NCI-H524 (cell line): ENCODE data around the gene ZNF563.

Source experiments
- DNase-seq, 2 experiments: peaks; one replicate each; lab custom pipeline; 2025; lab: John Stamatoyannopoulos, UW

ZNF563 gene

DNA sequence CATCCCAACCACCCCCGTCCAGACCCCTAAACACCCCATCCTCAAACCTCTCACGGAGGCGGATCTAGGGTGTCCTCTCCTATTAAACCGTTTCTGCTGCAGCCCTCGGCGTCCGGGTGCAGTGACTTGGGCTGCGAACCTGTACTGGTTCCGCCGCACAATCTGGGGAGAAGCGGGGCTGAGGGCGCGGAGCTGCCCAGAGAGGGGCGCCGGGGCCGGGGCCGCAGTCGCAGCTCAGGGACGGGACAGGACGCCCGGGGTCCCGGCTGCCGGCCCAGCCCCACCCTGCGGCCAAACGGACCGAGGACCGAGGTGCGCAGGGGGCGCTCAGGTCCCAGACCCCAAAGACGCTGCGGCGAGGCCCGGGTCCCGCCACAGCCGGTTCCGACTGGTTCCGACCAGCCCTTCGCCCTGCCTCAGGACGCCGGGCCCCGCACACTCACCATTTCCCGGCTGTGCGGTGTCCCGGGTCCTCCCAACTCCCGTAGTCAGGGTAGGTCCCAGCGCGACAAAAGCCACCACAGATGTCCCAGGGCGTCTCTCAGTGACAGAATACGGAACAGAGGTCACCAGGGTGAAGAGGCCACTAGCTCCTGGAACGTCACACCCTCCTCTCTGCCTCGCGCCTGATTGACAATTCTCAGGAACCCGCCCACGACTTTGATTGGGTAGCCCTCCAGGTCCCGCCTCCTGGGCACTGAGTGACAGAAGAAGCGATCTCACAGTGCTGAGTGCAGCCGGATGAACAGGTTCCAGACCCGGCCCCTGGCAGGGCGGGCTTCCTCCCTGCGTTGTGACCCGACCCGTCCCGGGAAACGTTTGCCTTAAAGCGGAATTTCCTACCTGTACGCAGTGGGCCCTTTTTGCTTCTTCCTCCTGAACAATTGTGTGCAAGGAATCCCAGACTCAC lies 38.9 kb downstream of the ZNF563 start, which contains the start of gene ZNF44:
Gene ZNF44 (minus strand): TSS at position 635 of the 910 bp plus-strand sequence. CDS start 189 bp downstream, at position 446.
- peak; percentile 95 to 98 for DNase-seq

- DNase-seq: peak in 1 of 2 experiments; percentile 47
These were observed 39.6 kb downstream of the ZNF563 start for GRCh38 chr19:12293777-12294248.

- DNase-seq: no peak
These were observed 43.7 kb downstream of the ZNF563 start for GRCh38 chr19:12289790-12290065.

GRCh38 chr19:12287958-12288500 lies 45.4 kb downstream of the ZNF563 start:
- no peak for DNase-seq

- DNase-seq: no peak
These were observed 48.8 kb downstream of the ZNF563 start for GRCh38 chr19:12284631-12285030.

- DNase-seq: no peak
These were observed 49.2 kb downstream of the ZNF563 start for GRCh38 chr19:12284226-12284625.

DNA sequence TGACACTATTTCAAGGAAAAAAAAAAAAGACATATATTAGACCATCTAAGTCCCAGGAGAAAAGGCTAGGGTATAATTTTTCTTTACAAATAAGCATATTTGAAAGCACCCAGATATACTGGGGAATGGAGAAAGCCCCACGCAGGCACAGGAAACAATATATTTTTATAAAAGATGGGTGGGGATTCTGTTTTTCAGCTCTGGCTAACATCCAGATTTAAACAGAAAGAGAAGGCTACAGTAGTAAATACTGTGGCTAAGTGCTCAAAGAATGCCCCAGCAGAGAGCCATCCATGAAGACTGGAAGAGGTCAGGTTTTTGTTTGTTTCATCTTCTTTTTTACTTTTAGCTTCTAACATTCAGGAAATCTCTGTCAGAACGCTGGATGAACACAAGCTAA lies 54.7 kb downstream of the ZNF563 start:
- DNase-seq: no peak

- DNase-seq: no peak
These were observed 60.2 kb downstream of the ZNF563 start for GRCh38 chr19:12272980-12273901.

DNA sequence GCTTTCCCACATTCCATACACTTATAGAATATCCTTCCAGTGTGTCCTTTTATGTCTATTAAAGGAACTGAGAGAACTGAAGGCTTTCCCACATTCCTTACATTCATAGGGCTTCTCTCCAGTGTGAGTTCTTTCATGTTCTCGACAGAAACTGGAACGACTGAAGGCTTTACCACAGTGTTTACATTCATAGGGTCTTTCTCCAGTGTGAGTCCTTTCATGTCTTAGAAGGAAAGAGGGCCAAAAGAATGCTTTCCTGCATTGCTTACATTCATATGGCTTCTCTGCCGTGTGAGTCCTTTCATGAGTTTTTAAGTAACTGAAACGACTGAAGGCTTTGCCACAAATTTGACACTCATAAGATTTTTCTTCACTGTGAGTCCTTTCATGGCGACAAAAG lies 61.0 kb downstream of the ZNF563 start:
- no peak for DNase-seq

- no peak for DNase-seq
These were observed 62.6 kb downstream of the ZNF563 start for GRCh38 chr19:12270854-12271253.
